Measurements from ENCODE around the gene CHMP6.

The CHMP6 gene

DNA sequence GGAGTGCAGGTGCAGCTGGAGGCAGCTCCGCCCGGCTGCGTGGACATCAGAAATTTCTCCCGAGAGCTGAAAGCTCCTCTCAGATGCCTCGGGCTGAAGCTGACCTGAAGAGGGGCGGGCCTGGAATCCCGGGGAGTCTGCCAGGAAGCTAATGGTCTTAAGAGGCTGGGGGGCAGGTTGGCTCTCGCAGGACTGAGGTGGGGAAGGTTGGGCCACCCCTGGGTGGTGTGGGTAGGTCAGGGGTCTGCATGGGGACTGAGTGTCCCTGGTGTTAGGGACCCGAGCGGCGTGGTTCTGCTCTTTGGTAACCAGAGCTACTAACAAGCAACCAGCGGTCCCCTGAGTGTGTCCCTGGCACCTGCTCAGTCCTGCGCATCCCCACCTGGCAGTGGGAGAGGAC, 3.5 kb downstream of the CHMP6 start:
- no peak for DNase-seq

GRCh38 chr17:80996422-80997305, 5.0 kb downstream of the CHMP6 start:
- no peak for DNase-seq

DNA sequence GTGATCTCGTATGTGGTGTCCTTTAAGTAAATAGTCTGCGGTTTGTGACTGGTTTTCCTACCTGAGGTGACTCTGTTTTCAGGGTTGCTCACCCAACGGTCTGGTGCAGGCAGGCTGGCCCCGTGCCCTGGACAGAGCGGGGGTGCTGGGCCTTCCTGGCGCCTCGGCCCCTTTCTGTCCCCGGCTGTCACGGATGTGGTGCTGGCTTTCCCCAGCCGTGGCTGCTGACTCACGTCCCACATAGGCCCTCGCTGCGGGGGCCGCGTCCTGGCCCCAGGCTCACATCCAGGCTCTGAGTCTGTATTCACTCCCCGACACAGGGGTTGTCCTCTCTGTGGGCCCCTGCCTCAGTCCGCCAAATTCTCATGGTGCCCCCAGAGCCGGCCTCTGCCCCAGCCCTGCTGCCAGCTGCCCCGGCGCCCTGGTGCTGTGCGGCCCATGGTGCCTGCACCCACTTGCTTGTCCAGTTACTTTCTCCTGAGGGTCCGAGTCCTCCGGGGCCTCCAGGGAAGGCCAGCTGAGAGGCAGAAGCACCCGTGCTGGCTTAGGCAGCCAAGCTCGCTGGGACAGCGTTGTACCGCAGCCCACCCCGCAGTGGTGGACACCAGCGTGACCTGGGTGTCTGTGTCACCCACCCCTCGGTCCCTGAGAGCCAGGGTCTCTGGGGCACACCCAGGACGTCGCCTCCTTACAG, 5.9 kb downstream of the CHMP6 start:
- no peak for DNase-seq

DNA sequence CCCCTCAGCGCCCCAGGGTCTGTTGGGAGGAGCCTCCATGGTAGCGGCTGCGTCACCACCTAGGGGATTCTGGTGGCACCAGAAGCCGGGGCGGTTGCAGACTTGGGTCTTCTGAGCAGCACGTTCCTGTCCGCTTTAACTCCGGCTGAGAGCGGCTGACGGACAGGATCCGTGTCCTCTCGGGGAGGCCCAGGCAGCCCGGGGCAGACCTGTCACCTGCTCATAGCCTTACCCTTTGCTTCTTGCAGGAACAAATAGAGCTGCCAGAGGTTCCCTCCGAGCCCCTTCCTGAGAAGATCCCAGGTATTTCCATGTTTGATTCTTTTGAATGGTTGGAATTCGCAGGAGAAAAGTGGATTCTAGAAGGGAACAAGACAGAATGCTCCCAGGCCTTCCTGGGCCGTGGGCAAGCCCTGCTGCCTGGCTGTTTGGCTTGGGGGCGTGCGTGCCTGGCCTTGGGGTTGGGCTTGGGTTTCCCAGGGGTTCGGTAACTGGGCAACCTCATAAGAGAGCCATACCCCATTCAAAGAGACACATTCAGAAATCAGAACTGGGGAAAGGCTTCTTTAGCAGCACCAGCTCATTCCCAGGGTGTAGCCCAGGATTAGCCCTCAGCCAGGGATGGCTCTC, 6.6 kb downstream of the CHMP6 start:
- no peak for DNase-seq

- no peak for DNase-seq
Measured at GRCh38 chr17:80998748-80999535, 7.3 kb downstream of the CHMP6 start.

GRCh38 chr17:80999536-81000333, 8.1 kb downstream of the CHMP6 start:
- DNase-seq: no peak

DNA sequence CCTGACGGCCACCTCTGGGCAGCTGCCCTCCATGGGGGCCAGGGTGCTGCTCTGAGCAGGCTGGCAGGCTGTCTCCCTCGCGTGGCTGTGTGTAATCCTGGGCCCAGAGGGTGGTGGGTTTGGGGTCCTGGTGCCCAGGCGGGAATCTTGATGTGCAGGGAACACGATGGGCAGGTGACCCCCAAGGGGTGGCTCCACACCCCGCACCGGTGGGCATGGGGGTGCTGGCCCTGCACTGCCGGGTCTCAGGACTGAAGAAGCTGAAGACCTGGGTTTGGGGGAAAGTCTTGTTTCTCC, 8.6 kb downstream of the CHMP6 start:
- DNase-seq: no peak

DNA sequence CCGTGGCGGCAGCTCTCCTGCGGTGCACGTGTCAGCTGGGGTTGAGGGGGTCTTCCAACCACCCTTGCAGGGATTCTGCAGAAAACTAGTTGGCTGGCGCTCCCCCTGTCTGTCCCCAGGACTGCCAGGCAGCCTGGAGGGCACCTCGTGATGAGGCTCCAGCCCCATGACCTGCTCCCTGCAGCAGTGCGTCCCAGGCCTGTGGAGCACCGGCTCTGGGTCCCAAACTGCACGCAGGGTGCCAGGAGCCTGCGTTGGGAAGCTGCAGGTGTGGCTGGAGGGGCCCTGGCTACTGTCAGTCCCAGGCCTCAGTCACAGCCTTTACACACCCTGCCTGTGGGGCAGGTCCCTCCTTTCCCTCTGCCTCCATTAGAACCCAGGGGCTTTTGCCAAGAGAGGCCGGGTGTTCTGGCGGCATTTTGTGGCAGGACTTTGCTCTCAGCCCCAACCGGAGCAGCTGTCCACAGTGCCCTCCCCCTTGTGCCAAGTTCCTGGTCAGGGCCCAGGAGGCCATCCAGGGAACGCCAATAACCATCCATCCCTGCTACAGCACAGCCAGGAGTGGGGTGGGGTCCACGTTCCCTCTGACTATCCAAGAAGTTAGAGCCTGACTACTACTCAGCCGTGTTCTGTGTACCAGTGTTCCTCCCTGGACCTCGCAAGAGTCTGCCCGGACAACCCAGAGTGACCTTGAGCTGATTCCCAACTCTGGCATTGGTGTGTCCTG, 9.2 kb downstream of the CHMP6 start:
- DNase-seq: no peak

- no peak for DNase-seq
Measured at GRCh38 chr17:81002013-81002384, 10.4 kb downstream of the CHMP6 start.

DNA sequence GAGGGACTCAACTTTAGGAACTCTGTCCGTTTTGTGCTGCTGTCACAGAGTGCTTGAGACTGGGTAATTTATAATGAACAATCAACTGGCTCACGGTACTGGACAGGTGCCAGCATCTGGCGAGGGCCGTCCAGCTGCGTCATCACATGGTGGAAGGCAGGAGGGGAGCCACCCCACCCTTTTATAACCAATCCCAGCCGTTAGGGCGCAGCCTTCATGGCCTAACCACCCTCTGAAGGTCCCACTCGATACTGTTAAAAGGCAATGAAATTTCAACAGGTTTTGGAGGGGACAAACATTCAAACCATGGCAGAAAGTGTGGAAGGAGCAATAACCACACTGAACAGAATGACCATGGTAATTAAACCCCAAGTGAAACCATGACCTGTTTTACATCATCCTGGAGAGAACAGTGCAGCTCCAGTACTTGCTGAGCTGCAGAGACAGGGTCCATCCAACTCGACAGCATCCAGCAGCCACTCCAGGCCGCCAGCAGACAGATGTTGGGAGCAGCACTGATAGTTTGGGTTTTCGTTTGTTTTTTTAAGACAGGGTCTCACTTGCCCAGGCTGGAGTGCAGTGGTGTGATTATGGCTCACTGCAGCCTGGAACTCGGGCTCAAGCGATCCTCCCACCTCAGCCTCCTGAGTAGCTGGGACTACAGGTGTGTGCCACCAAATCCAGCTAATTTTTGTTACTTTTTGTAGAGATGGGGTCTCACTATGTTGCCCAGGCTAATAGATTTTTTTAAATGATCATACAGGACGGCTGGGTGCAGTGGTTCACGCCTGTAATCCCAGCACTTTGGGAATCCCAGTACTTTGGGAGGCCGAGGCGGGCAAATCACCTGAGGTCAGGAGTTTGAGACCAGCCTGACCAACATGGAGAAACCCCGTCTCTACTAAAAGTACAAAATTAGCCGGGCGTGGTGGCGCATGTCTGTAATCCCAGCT, 11.0 kb downstream of the CHMP6 start:
- DNase-seq: no peak

DNA sequence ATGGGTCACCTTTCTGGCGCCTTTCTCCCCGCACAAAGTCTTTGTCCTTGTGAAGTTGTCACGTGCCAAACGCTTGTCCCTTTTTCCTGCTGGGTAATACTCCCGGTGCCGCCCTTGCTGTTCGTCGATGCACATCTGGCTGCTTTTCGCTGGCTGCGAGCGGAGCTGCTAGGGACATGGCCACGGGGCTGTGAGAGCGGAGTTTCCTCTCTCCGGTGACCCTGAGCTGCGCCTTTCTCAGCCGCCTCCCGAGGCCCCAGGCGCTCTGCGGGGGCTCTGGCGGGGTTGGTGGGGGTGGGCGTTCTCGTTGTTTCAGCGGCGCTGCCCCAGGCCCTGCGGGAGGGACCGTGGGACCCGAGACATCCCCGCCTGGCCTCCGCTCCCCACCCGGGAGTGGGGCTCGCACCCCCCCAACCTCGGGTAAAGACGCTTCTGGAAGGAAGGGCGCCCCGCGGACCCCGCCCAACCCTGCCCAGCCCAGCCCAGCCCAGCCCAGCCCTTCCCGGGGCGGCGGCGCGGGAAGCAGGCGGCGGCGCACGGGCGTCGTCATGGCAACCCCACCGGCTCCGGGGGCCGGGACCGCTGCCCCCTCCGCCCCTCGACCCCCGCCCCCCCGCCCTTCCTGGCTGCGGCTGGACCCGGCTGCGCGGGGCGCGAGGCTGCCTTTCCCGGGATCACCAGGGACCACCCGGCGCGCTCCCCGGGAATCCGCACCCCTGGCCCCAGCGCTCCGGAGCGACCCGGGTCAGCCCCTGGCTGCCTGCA, 12.3 kb downstream of the CHMP6 start:
- no peak for DNase-seq

DNA sequence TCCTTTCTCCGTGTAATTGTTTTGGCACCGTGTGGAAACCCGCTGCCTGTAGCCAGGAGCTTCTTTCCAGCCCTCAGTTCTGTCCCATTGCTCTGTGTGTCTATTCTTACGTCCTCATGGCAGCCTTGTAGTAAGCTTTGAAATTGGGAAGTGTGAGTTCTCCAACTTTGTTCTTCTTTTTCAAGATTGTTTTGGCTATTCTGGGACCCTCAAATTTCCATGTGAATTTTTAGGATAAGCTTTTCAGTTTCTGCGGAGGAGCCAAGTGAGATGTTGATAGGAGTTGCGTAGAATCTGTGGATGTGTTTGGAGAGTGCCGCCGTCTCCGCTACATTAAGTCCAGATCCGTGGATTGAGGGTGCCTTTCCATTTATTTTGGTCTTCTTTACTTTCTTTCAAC, 15.2 kb downstream of the CHMP6 start:
- no peak for DNase-seq

DNA sequence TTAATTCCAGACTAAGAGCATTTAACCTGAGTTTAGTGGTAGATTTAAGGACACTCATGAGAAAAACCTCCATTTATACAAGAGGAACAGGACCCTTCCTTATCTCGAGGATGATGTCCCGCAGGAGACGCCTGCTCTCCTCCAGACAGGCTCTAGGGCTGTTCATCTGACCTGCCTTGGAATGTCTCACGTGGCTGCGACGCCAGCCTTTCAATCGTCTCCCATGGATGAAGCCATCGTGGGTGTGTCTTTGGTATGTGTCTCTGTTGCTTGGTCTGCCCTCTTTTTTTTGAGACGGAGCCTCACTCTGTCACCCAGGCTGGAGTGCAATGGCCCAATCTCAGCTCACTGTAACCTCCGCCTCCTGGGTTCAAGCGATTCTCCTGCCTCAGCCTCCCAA, 16.5 kb downstream of the CHMP6 start:
- no peak for DNase-seq

- peak; percentile 25 for DNase-seq
Measured at GRCh38 chr17:81009136-81009535, 17.5 kb downstream of the CHMP6 start.

DNA sequence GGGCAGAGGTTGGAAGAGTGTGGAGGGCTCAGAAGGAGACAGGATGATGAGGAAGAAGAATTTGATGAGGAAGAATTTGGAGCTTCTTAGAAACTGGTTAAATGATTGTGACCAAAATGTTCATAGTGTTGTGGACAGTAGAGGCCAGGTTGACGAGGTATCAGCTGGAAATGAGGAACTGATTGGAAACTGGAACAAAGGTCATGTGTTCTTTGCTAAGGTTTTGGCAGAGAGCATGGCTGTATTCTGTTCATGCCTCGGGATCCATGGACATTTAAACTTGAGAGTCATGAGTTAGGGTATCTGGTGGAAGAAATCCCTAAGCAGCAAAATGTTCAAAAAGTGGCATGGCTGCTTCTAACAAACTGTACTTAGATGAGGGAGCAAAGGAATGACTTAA, 19.3 kb downstream of the CHMP6 start:
- no peak for DNase-seq

- no peak for DNase-seq
Measured at GRCh38 chr17:81011951-81012350, 20.3 kb downstream of the CHMP6 start.

DNA sequence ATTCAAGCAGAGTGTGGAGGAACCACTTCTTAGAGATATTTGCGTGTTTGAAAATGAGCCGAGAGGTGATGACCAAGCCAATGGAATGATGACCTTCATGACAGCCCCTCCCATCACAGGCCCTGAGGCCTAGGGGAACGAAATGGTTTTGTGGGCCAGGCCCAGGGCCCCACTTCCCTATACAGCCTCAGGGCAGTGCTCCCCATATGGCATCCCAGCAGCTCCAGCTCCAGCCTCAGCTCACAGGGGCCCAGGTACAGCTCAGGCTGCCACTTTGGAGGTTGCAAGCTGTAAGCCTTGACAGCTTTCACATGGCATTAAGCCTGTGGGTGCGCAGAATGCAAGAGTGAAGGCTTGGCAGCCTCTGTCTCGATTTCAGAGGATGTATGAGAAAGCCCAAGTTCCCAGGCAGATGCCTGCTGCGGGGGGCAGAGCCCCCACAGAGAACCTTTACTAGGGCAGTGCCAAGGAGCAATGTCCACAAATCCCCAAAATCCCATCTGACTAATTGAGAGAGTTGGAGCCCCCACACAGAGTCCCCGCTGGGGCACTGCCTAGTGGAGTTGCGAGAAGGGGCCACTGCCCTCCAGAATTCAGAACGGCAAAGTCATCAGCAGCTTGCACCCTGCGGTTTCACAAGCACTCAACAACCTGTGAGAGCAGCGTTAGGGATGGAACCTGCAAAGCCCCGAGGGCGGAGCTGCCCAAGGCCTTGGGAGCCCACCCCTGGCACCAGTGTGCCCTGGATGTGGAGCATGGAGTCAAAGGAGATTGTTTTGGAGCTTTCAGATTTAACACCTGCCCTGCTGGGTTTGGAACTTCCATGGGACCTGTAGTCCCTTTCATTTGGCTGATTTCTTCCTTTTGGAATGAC, 21.2 kb downstream of the CHMP6 start:
- DNase-seq: no peak

DNA sequence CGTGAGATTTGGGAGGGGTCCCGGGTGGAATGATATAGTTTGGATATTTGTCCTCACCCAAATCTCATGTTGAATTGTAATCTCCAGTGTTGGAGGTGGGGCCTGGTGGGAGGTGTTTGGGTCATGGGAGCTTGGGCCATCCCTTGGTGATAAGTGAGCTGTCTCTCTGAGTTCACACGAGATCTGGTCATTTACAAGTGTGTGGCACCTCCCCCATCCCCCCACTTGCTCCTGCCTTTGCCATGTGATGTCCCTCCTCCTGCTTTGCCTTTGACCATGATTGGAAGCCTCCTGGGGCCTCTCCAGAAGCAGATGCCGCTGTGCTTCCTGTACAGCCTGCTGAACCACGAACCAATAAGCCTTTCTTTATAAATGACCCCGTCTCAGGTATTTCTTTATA, 22.0 kb downstream of the CHMP6 start:
- DNase-seq: no peak

- DNase-seq: no peak
Measured at GRCh38 chr17:81015136-81015535, 23.5 kb downstream of the CHMP6 start.
